ENCODE results near the gene TMC8. TPM values are rescaled to one million over a fixed set of nuclear protein-coding genes. Genes with fewer than 3 reads are reported as not detected.

TMC8 gene
- total RNA-seq, 1 experiment from 2014 or later = 4.6 TPM

DNA sequence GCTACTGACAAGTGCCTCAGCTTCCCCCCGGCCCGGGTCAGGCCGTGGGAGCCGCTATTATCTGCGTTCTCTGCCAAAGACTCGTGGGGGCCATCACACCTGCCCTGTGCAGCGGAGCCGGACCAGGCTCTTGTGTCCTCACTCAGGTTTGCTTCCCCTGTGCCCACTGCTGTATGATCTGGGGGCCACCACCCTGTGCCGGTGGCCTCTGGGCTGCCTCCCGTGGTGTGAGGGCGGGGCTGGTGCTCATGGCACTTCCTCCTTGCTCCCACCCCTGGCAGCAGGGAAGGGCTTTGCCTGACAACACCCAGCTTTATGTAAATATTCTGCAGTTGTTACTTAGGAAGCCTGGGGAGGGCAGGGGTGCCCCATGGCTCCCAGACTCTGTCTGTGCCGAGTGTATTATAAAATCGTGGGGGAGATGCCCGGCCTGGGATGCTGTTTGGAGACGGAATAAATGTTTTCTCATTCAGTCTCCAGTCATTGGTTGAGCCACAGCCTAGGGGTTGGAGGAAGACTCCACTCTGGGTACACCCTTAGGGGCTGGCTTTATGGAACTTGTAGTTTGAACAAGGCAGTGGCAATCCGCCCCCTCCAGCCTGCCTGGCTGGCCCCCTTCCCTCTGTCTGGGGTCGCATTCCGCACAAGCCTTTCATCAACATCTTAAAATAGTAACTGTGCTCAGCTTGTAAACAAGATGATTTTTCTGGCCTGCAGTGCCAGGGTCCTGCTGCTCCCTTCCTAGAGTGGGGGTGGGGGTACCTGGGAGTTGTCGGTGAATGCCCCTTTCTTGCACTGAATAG is 41.9 kb downstream of the TMC8 start:
- ChIA-PET POLR2A (ENCODE audit: unreplicated experiment) (interaction anchor here (0.6 kb wide), 1 partner anchor 15 kb away, joined by 3 read pairs; the partner anchor contains the start of genes AFMID and TK1), CTCF (no interaction called here)
- intact Hi-C loops (cut with micrococcal nuclease) = no loop called here
- Histone ChIP-seq H3K4me1 (ENCODE audit: insufficient read depth, low read length) (peaks cover 20% of the 10 kb centered on the region), H3K9me3 (ENCODE audit: low read length) (no peaks in the 10 kb centered on the region), H3K9ac (ENCODE audit: low read length) (no peak overlapping the region), H3K36me3 (ENCODE audit: low read depth, low read length) (peaks cover 31% of the 10 kb centered on the region; the same call in 1 of the 2 replicates), H3K27me3 (ENCODE audit: low read length) (no peaks in the 10 kb centered on the region), H3K27ac (ENCODE audit: low read length) (no peak overlapping the region), H3K79me2 (ENCODE audit: low read length) (peaks cover 33% of the 10 kb centered on the region), H3K4me2 (ENCODE audit: low read length) (no peak overlapping the region), H4K20me1 (ENCODE audit: low read length) (peaks cover 19% of the 10 kb centered on the region), H3K9me2 (replicated peaks; ENCODE audit: low read length) (no peaks in the 10 kb centered on the region), H2AFZ (ENCODE audit: low read length) (no peak overlapping the region), H3F3A (ENCODE audit: low read length, unreplicated experiment) (peaks cover 23% of the 10 kb centered on the region), H3K4me3 (ENCODE audit: low read length) (no peak overlapping the region)
- no TSS peak for BruUV-seq (replicated peaks)
- TF ChIP-seq, protein P1, sequence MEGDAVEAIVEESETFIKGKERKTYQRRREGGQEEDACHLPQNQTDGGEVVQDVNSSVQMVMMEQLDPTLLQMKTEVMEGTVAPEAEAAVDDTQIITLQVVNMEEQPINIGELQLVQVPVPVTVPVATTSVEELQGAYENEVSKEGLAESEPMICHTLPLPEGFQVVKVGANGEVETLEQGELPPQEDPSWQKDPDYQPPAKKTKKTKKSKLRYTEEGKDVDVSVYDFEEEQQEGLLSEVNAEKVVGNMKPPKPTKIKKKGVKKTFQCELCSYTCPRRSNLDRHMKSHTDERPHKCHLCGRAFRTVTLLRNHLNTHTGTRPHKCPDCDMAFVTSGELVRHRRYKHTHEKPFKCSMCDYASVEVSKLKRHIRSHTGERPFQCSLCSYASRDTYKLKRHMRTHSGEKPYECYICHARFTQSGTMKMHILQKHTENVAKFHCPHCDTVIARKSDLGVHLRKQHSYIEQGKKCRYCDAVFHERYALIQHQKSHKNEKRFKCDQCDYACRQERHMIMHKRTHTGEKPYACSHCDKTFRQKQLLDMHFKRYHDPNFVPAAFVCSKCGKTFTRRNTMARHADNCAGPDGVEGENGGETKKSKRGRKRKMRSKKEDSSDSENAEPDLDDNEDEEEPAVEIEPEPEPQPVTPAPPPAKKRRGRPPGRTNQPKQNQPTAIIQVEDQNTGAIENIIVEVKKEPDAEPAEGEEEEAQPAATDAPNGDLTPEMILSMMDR (conservative IDR thresholded peaks at IDR 0.05; ENCODE audit: low read depth, low read length) = no peak
- TF ChIP-seq EZH2 (IDR thresholded peaks at IDR 0.05; ENCODE audit: low read length, unreplicated experiment) (no peak), EZH2phosphoT487 (IDR thresholded peaks at IDR 0.05; ENCODE audit: borderline replicate concordance, low read length) (no peak)
- DNase-seq (no peak), ATAC-seq (peak; percentile 8; the same call in 1 of the 2 replicates)

DNA sequence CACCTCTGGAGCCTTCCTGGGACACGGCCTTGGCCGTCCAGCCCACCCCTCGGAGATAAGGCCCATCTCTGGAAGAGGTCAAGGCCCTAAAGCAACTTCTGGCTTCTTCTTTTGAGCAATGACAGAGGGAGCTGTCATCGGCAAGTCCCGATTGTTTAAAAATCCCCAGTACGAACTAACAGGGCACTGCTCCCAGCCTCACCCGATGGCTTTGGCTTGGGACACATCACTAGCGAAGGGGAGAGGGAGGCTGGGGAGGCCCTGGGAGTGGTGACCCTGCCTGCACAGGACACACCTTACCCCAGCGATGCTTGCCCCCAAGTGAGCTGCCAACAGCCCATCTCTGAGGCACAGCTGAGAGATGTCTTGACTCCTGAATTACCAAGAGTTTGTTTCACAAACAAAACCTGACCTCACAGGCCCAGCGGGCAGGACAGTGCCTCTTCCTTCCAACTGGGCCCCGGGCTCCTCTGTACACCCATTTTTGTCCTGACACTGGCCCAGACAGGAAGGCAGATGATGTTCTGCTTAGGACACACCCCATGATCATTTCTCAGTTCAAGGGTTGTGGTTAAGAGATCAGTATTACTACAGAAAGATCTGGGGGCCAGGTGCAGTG is 42.6 kb downstream of the TMC8 start:
- Histone ChIP-seq H3K27me3 (ENCODE audit: low read length) (no peaks in the 10 kb centered on the region), H2AFZ (ENCODE audit: low read length) (no peak overlapping the region), H3K9me2 (replicated peaks; ENCODE audit: low read length) (no peaks in the 10 kb centered on the region), H3K4me3 (ENCODE audit: low read length) (no peak overlapping the region), H3F3A (ENCODE audit: low read length, unreplicated experiment) (peaks cover 23% of the 10 kb centered on the region), H3K9me3 (ENCODE audit: low read length) (no peaks in the 10 kb centered on the region), H3K4me1 (ENCODE audit: insufficient read depth, low read length) (peaks cover 17% of the 10 kb centered on the region), H3K4me2 (ENCODE audit: low read length) (no peak overlapping the region), H3K79me2 (ENCODE audit: low read length) (peaks cover 30% of the 10 kb centered on the region), H3K27ac (ENCODE audit: low read length) (no peak overlapping the region), H3K36me3 (ENCODE audit: low read depth, low read length) (peaks cover 31% of the 10 kb centered on the region), H3K9ac (ENCODE audit: low read length) (no peak overlapping the region), H4K20me1 (ENCODE audit: low read length) (peaks cover 19% of the 10 kb centered on the region)
- POLR2A ChIA-PET (ENCODE audit: unreplicated experiment) = no interaction called here
- intact Hi-C loops (cut with micrococcal nuclease) = no loop called here
- TF ChIP-seq, protein P1 (conservative IDR thresholded peaks at IDR 0.05; ENCODE audit: low read depth, low read length) = no peak
- TF ChIP-seq EZH2phosphoT487 (IDR thresholded peaks at IDR 0.05; ENCODE audit: borderline replicate concordance, low read length) (no peak), EZH2 (IDR thresholded peaks at IDR 0.05; ENCODE audit: low read length, unreplicated experiment) (no peak)
- no peak for ATAC-seq
- no peak for DNase-seq
- BruUV-seq (replicated peaks) = no TSS peak
- CTCF ChIA-PET = no interaction called here

Data from PC-3 (cell line).